Parathyroid adenoma (tissue), 2 donors: ENCODE data around the gene UBE2D4.

Source experiments
- H2AFZ ChIP-seq: fragments of 300-600 bp; sonication (generic); one replicate; pipeline ENCODE4 v1.7.0; 2017; ENCODE audit warnings: antibody characterized with exemption, mild to moderate bottlenecking
- H3K27ac ChIP-seq: fragments of 300-600 bp; sonication (generic); one replicate; pipeline ENCODE4 v1.7.0; 2017
- H3K27me3 ChIP-seq: fragments of 300-600 bp; sonication (generic); one replicate; pipeline ENCODE4 v1.7.0; 2017; ENCODE audit warnings: low read length; ENCODE audit not compliant: control insufficient read depth, insufficient read depth
- H3K36me3 ChIP-seq: fragments of 300-600 bp; sonication (generic); one replicate; pipeline ENCODE4 v1.7.0; 2017; ENCODE audit warnings: low read length; ENCODE audit not compliant: control insufficient read depth, insufficient read depth
- H3K4me1 ChIP-seq: fragments of 300-600 bp; sonication (generic); one replicate; pipeline ENCODE4 v1.7.0; 2017; ENCODE audit warnings: control low read depth
- H3K4me2 ChIP-seq: fragments of 300-600 bp; sonication (generic); one replicate; pipeline ENCODE4 v1.7.0; 2017; ENCODE audit warnings: low read length
- H3K4me3 ChIP-seq: fragments of 300-600 bp; sonication (generic); one replicate; pipeline ENCODE4 v1.7.0; 2017; ENCODE audit warnings: low read depth, low read length
- H3K79me2 ChIP-seq: fragments of 300-600 bp; sonication (generic); one replicate; pipeline ENCODE4 v1.7.0; 2017; ENCODE audit warnings: control low read depth
- H3K9ac ChIP-seq: fragments of 300-600 bp; sonication (generic); one replicate; pipeline ENCODE4 v1.7.0; 2017; ENCODE audit warnings: mild to moderate bottlenecking
- H3K9me3 ChIP-seq: fragments of 300-600 bp; sonication (generic); one replicate; pipeline ENCODE4 v1.7.0; 2017; ENCODE audit warnings: low read length; ENCODE audit not compliant: control insufficient read depth
- TF ChIP-seq, protein P1 (sequence below): fragments of 300-600 bp; sonication (generic); IDR thresholded peaks from one replicate; pipeline ENCODE4 v1.7.0; 2017; ENCODE audit warnings: antibody characterized with exemption, mild to moderate bottlenecking
- donor health status: primary hyperparathyroidism.

Gene UBE2D4

GRCh38 chr7:43943417-43944187 lies 17.4 kb downstream of the UBE2D4 start:
- Histone ChIP-seq H3K9ac (no peak overlapping the region), H3K27ac (no peak overlapping the region), H3K4me1 (no peaks in the 10 kb centered on the region), H3K4me2 (no peak overlapping the region), H3K9me3 (no peaks in the 10 kb centered on the region), H3K27me3 (no peaks in the 10 kb centered on the region), H3K79me2 (no peaks in the 10 kb centered on the region), H3K36me3 (no peaks in the 10 kb centered on the region), H2AFZ (no peak overlapping the region), H3K4me3 (no peak overlapping the region)
- TF ChIP-seq, protein P1, sequence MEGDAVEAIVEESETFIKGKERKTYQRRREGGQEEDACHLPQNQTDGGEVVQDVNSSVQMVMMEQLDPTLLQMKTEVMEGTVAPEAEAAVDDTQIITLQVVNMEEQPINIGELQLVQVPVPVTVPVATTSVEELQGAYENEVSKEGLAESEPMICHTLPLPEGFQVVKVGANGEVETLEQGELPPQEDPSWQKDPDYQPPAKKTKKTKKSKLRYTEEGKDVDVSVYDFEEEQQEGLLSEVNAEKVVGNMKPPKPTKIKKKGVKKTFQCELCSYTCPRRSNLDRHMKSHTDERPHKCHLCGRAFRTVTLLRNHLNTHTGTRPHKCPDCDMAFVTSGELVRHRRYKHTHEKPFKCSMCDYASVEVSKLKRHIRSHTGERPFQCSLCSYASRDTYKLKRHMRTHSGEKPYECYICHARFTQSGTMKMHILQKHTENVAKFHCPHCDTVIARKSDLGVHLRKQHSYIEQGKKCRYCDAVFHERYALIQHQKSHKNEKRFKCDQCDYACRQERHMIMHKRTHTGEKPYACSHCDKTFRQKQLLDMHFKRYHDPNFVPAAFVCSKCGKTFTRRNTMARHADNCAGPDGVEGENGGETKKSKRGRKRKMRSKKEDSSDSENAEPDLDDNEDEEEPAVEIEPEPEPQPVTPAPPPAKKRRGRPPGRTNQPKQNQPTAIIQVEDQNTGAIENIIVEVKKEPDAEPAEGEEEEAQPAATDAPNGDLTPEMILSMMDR: no peak

- no peaks in the 10 kb centered on the region for H3K27me3 ChIP-seq
- TF ChIP-seq, protein P1: no peak
- no peaks in the 10 kb centered on the region for H3K79me2 ChIP-seq
- no peak overlapping the region for H3K4me3 ChIP-seq
- H3K9ac ChIP-seq: no peak overlapping the region
- no peak overlapping the region for H3K4me2 ChIP-seq
- H3K36me3 ChIP-seq: no peaks in the 10 kb centered on the region
- no peak overlapping the region for H3K27ac ChIP-seq
- no peak overlapping the region for H2AFZ ChIP-seq
- no peaks in the 10 kb centered on the region for H3K4me1 ChIP-seq
- H3K9me3 ChIP-seq: no peaks in the 10 kb centered on the region
Observed at GRCh38 chr7:43944286-43944685, 18.1 kb downstream of the UBE2D4 start.

DNA sequence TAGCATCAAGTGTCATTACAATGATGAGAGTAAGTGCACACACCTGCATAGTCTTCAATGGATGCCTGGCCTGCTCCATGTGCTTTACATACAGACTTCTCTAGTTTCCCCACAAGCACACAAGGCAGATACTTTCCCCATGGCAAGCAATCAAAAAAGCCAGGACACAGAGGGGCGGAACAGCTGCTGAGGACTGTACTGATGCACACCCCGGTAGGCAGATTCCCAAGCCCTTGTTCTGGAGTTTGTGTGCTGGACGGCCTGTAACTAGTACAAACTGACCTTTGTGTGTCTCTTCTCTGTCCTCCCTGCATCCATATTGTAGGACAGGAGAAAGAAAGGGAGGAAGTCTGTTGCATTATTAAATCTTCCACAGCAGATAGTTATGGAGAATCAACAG lies 25.8 kb downstream of the UBE2D4 start:
- no peaks in the 10 kb centered on the region for H3K9me3 ChIP-seq
- TF ChIP-seq, protein P1: no peak
- no peak overlapping the region for H3K4me3 ChIP-seq
- no peak overlapping the region for H3K4me2 ChIP-seq
- no peak overlapping the region for H2AFZ ChIP-seq
- no peak overlapping the region for H3K27ac ChIP-seq
- H3K36me3 ChIP-seq: no peaks in the 10 kb centered on the region
- no peaks in the 10 kb centered on the region for H3K27me3 ChIP-seq
- H3K4me1 ChIP-seq: no peaks in the 10 kb centered on the region
- no peaks in the 10 kb centered on the region for H3K79me2 ChIP-seq
- no peak overlapping the region for H3K9ac ChIP-seq

GRCh38 chr7:43953071-43953470 lies 26.8 kb downstream of the UBE2D4 start:
- Histone ChIP-seq H3K36me3 (no peaks in the 10 kb centered on the region), H3K27ac (no peak overlapping the region), H3K4me2 (no peak overlapping the region), H3K9me3 (no peaks in the 10 kb centered on the region), H3K79me2 (no peaks in the 10 kb centered on the region), H3K27me3 (no peaks in the 10 kb centered on the region), H2AFZ (no peak overlapping the region), H3K4me3 (no peak overlapping the region), H3K4me1 (no peaks in the 10 kb centered on the region), H3K9ac (no peak overlapping the region)
- TF ChIP-seq, protein P1: no peak
